ENCODE results near the gene RGL1.

Gene RGL1

GRCh38 chr1:183966487-183966886 is 161.6 kb downstream of the RGL1 start:
- H2AFZ ChIP-seq (ENCODE audit: low read length), result no peak overlapping the region
- no peaks in the 10 kb centered on the region for H4K20me1 ChIP-seq (ENCODE audit: insufficient read depth, low read length)
- H3K4me1 ChIP-seq (ENCODE audit: insufficient read depth, low read length, severe bottlenecking), result no peaks in the 10 kb centered on the region
- H3K4me3 ChIP-seq (ENCODE audit: low read depth, low read length, poor library complexity, severe bottlenecking), result no peak overlapping the region
- no peak overlapping the region for H3K4me2 ChIP-seq (ENCODE audit: low read length)
- H3K36me3 ChIP-seq (ENCODE audit: insufficient read depth, low read length), result no peaks in the 10 kb centered on the region
- no peak for TF ChIP-seq EZH2 (IDR thresholded peaks at IDR 0.05; ENCODE audit: borderline replicate concordance, low read length)
- TF ChIP-seq CTCF (IDR thresholded peaks at IDR 0.05; ENCODE audit: low read length), result no peak
- H3K79me2 ChIP-seq (ENCODE audit: insufficient read depth, low read length), result no peaks in the 10 kb centered on the region
- H3K9me2 ChIP-seq (ENCODE audit: low read depth, low read length), result no peaks in the 10 kb centered on the region
- H3F3A ChIP-seq (ENCODE audit: insufficient read depth, low read length), result no peaks in the 10 kb centered on the region
- H3K27me3 ChIP-seq (ENCODE audit: insufficient read depth, low read length), result no peaks in the 10 kb centered on the region
- no peak overlapping the region for H3K9ac ChIP-seq (ENCODE audit: low read length)
- H3K9me3 ChIP-seq (ENCODE audit: low read length), result no peaks in the 10 kb centered on the region
- no peak overlapping the region for H3K27ac ChIP-seq (ENCODE audit: low read depth, low read length, poor library complexity, severe bottlenecking)

- Histone ChIP-seq H3K9ac (ENCODE audit: low read length) (no peak overlapping the region), H3K36me3 (ENCODE audit: insufficient read depth, low read length) (no peaks in the 10 kb centered on the region), H3K4me3 (ENCODE audit: low read depth, low read length, poor library complexity, severe bottlenecking) (no peak overlapping the region), H3K27me3 (ENCODE audit: insufficient read depth, low read length) (no peaks in the 10 kb centered on the region), H3K9me3 (ENCODE audit: low read length) (no peaks in the 10 kb centered on the region), H3F3A (ENCODE audit: insufficient read depth, low read length) (no peaks in the 10 kb centered on the region), H3K4me2 (ENCODE audit: low read length) (no peak overlapping the region), H3K9me2 (ENCODE audit: low read depth, low read length) (no peaks in the 10 kb centered on the region), H3K79me2 (ENCODE audit: insufficient read depth, low read length) (no peaks in the 10 kb centered on the region), H3K27ac (ENCODE audit: low read depth, low read length, poor library complexity, severe bottlenecking) (no peak overlapping the region), H4K20me1 (ENCODE audit: insufficient read depth, low read length) (no peaks in the 10 kb centered on the region), H2AFZ (ENCODE audit: low read length) (no peak overlapping the region), H3K4me1 (ENCODE audit: insufficient read depth, low read length, severe bottlenecking) (no peaks in the 10 kb centered on the region)
- TF ChIP-seq CTCF (IDR thresholded peaks at IDR 0.05; ENCODE audit: low read length), result no peak
- TF ChIP-seq EZH2 (IDR thresholded peaks at IDR 0.05; ENCODE audit: borderline replicate concordance, low read length), result no peak
These were observed 163.0 kb downstream of the RGL1 start for GRCh38 chr1:183967914-183968313.

- Histone ChIP-seq H3K36me3 (ENCODE audit: insufficient read depth, low read length) (no peaks in the 10 kb centered on the region), H3F3A (ENCODE audit: insufficient read depth, low read length) (no peaks in the 10 kb centered on the region), H3K9me2 (ENCODE audit: low read depth, low read length) (no peaks in the 10 kb centered on the region), H3K9ac (ENCODE audit: low read length) (no peak overlapping the region), H2AFZ (ENCODE audit: low read length) (no peak overlapping the region), H3K4me2 (ENCODE audit: low read length) (no peak overlapping the region), H4K20me1 (ENCODE audit: insufficient read depth, low read length) (no peaks in the 10 kb centered on the region), H3K27ac (ENCODE audit: low read depth, low read length, poor library complexity, severe bottlenecking) (no peak overlapping the region), H3K27me3 (ENCODE audit: insufficient read depth, low read length) (no peaks in the 10 kb centered on the region), H3K4me3 (ENCODE audit: low read depth, low read length, poor library complexity, severe bottlenecking) (no peak overlapping the region), H3K4me1 (ENCODE audit: insufficient read depth, low read length, severe bottlenecking) (no peaks in the 10 kb centered on the region), H3K79me2 (ENCODE audit: insufficient read depth, low read length) (no peaks in the 10 kb centered on the region), H3K9me3 (ENCODE audit: low read length) (no peaks in the 10 kb centered on the region)
- TF ChIP-seq CTCF (IDR thresholded peaks at IDR 0.05; ENCODE audit: low read length) (no peak), EZH2 (IDR thresholded peaks at IDR 0.05; ENCODE audit: borderline replicate concordance, low read length) (no peak)
These were observed 163.5 kb downstream of the RGL1 start for GRCh38 chr1:183968386-183968785.
